HL-60 (cell line): Measurements from ENCODE around the gene RETREG2.

Experiments
- DNase-seq, 2 experiments: peaks; one replicate each; pipeline ENCODE4 v3.0.0-alpha.2; 2010 to 2020; ENCODE audit warnings: low read depth in 1 of 2, low spot score in 1 of 2
- H3K27ac ChIP-seq: fragments of 250-450 bp; sonication (Bioruptor Pico); replicated peaks from 2 replicates; pipeline ENCODE4 v1.5.1; 2020; ENCODE audit warnings: mild to moderate bottlenecking, moderate library complexity
- H3K27me3 ChIP-seq: fragments of 250-450 bp; sonication (Bioruptor Pico); 2 replicates; pipeline ENCODE4 v1.5.1; 2021; ENCODE audit warnings: mild to moderate bottlenecking, moderate library complexity; ENCODE audit not compliant: insufficient read depth, poor library complexity, severe bottlenecking
- H3K4me3 ChIP-seq: replicated peaks from 2 replicates; pipeline ENCODE4 v1.5.1; 2011; ENCODE audit warnings: mild to moderate bottlenecking, control low read depth, low read length; ENCODE audit not compliant: insufficient read depth
- CTCF ChIP-seq: IDR thresholded peaks from one replicate; pipeline ENCODE4 v1.5.1; 2011; ENCODE audit warnings: low read length, control low read depth, inconsistent platforms; ENCODE audit not compliant: insufficient read depth
- GABPA ChIP-seq: IDR thresholded peaks from 2 replicates; pipeline ENCODE4 v1.6.1; 2012; ENCODE audit warnings: low read depth
- POLR2AphosphoS5 ChIP-seq: IDR thresholded peaks from 2 replicates; pipeline ENCODE4 v1.6.1; 2012; ENCODE audit warnings: low read depth
- REST ChIP-seq: IDR thresholded peaks from 2 replicates; pipeline ENCODE4 v1.6.1; 2012; ENCODE audit warnings: low read depth; ENCODE audit not compliant: insufficient replicate concordance
- SPI1 ChIP-seq: IDR thresholded peaks from 2 replicates; pipeline ENCODE4 v1.6.1; 2012; ENCODE audit warnings: low read depth, mild to moderate bottlenecking, borderline replicate concordance

RETREG2 gene

GRCh38 chr2:219228041-219228910 lies 50.2 kb downstream of the RETREG2 start:
- TF ChIP-seq REST (no peak), SPI1 (peak; percentile 67; the same call in 1 of the 2 replicates), CTCF (no peak), POLR2AphosphoS5 (no peak), GABPA (no peak)
- peak in 1 of 2 experiments; percentile 14 for DNase-seq
- Histone ChIP-seq H3K4me3 (peak overlapping the region; percentile 75), H3K27me3 (no peaks in the 10 kb centered on the region), H3K27ac (peak overlapping the region; percentile 2; the same call in 1 of the 2 replicates)

- H3K27ac ChIP-seq = peak overlapping the region; percentile 2; the same call in 1 of the 2 replicates
- no peak for TF ChIP-seq POLR2AphosphoS5
- TF ChIP-seq REST = no peak
- TF ChIP-seq SPI1 = no peak
- TF ChIP-seq CTCF = no peak
- no peak for TF ChIP-seq GABPA
- H3K27me3 ChIP-seq = no peaks in the 10 kb centered on the region
- peak in 1 of 2 experiments; percentile 7 for DNase-seq
- H3K4me3 ChIP-seq = peak overlapping the region; percentile 75
Measured at GRCh38 chr2:219228911-219229304, 50.8 kb downstream of the RETREG2 start.

- TF ChIP-seq CTCF (no peak), POLR2AphosphoS5 (peak; percentile 79), REST (peak; percentile 49), GABPA (no peak), SPI1 (no peak)
- H3K27ac ChIP-seq = peak within 1 kb of the TSS; percentile 70
- no peaks in the 10 kb centered on the region for H3K27me3 ChIP-seq
- peak within 1 kb of the TSS; percentile 75 for H3K4me3 ChIP-seq
- peak; percentile 96 to 99 for DNase-seq
Measured at GRCh38 chr2:219229305-219230058, 51.4 kb downstream of the RETREG2 start, which contains the start of the genes ANKZF1 and ATG9A. Gene ANKZF1 (plus strand): TSS chr2:219229806. CDS start chr2:219230258, 452 bp downstream. Gene ATG9A (minus strand): TSS chr2:219229636. CDS start chr2:219228024, 1,612 bp downstream.
